ENCODE data around the gene PANX2.

PANX2 gene

DNA sequence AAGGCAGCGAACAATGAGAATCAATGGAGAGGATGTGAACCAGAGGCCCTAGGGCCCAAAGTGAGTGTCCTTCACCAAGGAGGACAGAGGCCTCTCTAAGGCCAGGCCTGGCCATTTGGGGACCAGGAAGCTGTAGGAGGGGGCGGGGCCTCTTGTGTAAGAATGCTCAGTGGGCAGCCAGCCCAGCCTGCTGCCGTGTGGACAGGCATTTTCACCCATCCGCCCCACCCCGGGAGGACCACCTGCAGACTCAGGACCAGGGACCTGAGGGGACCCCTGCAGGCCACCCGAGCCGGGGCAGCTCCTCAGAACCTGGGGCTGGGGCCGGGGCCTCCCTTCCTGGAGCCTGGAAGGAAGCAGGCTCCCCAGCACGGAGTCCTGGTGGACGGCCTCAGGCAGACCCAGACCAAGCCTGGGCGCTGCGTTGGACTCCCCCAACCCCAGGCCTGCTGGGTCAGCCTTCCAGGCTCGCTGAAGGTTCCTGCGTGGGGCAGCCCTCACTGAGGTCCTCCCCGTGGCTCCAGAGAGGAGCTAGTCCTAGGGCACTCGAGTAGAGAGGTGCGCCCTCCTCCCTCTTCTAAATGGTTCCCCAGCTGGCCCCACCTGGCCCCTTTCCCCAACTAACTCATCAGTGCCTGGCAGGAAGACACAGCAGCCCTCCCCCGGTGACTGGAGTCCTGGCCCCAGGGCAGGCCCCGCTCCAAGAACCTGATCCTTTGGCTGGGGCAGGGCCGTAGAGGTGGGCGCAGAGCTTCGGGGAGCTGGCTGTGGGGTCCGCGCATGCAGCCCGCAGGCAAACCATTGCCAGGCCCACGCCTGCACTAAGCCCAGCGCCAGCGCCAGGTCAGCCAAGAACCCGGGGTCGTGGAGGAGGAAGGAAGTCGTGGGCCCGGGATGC is 13.7 kb downstream of the PANX2 start:
- DNase-seq (ENCODE audit: low spot score) = no peak

DNA sequence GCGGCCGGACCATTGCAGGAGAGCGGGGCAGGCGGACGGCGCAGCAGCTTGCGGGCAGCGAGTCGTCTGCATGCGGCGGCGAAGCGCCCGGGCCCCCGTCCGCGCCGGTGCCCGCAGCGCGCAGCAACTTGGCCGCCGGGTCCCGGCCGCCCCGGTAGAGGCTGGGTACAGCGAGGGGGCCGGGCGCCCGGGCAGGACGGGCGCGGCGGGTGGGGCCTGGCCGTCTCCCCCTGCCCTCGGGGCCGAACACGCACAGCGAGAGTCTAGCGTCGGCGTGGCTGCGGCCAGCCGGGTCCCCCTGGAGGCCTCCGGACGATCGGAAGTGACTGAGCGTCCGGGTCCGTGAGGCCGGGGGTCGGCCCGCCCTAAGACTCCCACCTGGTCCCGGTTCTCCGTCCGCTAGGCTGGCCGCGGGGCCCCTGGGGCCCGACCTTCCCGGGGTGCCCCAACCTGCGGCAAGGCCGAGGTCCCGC is 14.4 kb downstream of the PANX2 start:
- no peak for DNase-seq (ENCODE audit: low spot score)

DNA sequence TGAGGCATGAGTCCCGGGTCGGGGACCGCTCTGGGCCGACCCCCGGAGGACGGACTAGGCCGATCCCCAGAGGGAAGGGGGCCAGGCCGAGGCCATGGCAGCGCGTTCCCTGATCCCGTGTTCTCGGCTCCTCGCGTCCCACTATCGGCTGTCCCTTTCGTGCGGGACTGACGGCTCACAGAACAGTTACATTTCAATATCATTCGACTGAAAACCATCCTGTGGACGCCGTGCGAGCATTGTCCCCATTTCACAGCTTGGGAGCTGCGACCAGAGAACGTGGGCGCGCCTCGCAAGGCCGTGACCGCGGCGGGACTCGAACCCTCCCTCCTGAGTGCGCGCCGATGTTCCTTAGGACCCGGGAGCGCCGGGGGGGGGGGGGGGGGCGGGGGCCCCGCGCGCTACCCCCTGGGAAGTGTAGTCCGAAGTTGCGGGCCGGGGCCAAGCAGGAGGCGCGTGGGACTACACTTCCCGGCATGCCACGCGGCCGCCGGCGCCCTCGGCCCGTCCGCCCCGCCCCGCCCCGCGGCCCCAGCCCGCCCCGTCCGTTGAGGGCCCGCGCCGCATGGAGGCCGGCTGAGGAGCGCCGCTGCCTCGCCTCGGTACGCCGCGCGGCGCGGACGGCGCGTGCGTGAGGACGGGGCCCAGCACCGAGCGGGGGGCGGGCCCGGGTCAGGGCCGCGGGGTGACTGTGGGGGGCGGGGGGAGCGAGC is 15.0 kb downstream of the PANX2 start, which contains the start of gene TRABD:
TSS of gene TRABD (plus strand) at position 539 of the 713 bp plus-strand sequence. CDS start 7,148 bp downstream, outside the sequence.
- DNase-seq (ENCODE audit: low spot score) = peak; percentile 90

DNA sequence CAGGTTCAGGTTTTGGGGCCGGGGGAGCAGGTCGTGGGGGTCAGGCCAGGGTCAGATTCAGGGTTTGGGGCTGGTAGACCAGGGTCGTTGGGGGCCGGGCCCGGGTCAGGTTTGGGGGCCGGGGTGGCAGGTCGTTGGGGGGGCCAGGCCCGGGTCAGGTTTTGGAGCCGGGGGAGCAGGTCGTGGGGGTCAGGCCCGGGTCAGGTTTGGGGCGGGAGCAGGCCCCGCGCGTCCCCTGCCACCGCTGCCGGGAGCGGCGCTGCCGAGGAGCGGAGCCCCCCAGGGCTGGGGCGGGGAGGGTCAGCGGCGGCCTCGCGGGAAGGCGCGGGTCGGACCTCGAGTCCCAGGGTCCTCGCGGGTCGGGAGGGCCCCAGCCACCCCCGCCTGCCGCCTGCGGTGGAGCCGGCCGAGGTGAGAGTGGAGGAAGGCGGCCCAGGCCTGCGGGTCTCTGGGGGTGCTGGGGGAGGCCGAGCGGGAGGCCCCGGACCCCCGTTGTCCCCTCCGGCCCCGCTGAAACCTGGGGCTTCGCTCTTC is 15.7 kb downstream of the PANX2 start:
- no peak for DNase-seq (ENCODE audit: low spot score)

DNA sequence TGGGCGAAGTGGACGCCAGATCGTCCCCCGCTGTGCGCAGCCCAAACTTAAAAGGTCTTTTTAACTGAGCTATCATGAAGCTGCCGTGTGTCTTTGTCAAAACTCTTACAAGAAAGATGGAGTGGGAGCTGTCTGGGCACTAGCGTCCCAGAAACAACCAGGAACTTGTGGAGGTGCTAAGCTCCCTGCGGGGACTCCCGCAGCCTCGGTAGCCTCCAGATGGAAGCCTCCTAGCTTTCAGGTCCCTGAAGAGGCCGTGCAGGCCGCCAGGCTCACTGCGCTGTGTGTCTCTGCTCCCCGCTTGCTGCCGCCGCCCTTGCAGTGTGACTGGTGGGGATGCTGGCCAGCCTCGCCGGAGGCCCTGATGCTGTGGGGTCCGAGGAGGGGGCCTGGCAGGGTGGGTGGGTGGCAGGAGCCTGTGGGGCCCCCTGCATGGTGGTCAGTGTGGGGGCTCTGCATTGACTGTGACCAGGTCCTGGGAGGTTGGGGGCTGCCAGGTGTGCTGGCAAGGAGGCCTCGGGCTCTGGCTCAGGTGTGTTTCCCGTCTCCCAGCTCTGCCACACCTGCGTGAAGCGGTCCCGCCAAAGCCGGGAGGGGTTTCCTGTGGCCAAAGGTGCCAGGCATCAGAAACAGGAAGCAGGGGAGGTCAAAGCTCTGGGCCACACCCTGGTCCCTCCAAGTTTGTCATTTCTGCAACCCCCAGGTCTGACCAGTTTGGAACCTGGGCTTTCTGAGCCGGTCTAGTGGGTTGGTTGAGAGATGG is 16.4 kb downstream of the PANX2 start:
- no peak for DNase-seq (ENCODE audit: low spot score)

DNA sequence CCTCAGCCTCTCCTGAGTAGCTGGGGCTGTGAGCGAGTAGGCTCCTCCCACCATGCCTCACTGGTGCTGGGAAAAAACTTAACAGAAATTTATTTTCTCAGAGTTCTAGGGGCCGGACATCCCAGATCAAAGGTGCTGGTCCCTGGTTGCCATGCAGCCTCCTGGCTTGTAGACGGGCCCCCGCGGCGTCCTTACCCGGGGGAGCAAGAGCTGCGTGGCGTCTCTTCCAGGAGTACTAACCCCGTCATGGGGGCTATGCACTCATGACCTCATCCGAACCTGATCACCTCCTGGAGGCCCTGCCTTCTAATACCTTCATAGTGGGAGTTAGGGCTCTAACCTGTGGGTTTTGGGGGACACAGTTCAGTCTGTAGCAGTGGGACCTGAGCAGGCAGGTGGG is 17.8 kb downstream of the PANX2 start:
- DNase-seq (ENCODE audit: low spot score) = no peak

DNA sequence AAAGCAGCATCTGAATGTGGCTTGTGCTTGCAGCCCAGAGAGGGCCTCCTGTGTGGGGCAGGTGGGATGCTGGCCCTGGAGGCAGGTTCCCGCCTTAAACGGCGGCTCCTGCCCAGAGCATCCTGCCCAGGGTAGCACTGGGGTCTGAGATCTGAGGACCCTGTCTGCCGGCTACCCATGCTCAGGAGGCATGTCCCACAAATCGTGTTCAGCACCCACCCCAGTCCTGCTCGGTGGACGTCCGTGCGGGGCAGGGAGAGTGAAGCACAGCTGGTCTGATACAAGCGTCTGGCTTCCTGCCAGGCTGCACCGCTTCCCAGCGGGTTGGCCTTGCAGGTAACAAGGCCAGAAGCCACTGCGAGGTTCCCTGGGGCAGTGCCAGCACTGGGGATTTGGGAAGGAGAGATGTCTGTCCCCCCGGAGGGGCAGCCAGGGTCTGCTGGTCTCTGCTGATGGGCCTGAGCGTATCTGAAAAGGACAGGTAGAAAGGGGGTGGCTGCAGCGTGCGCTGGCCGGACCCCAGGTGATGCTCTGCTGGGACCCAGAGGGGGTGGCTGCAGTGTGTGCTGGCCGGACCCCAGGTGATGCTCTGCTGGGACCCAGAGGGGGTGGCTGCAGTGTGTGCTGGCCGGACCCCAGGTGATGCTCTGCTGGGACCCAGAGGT is 18.8 kb downstream of the PANX2 start:
- DNase-seq (ENCODE audit: low spot score) = no peak

DNA sequence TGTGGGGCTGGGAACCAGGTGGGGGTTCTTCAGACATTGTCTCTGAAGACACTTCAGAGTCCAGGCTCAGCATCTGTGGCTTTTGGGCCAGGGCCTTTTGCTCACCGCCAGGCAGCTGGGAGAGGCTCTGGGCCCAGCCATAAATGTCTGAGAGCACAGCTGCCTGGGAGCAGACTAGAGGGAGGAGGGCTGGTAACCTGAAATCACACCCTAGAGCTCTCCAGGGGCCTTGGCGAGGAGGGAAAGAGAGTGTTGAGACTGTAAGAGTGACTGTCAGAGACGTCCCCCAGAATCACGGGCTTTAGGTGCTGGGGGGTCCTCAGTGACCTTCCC is 19.3 kb downstream of the PANX2 start:
- no peak for DNase-seq (ENCODE audit: low spot score)

DNA sequence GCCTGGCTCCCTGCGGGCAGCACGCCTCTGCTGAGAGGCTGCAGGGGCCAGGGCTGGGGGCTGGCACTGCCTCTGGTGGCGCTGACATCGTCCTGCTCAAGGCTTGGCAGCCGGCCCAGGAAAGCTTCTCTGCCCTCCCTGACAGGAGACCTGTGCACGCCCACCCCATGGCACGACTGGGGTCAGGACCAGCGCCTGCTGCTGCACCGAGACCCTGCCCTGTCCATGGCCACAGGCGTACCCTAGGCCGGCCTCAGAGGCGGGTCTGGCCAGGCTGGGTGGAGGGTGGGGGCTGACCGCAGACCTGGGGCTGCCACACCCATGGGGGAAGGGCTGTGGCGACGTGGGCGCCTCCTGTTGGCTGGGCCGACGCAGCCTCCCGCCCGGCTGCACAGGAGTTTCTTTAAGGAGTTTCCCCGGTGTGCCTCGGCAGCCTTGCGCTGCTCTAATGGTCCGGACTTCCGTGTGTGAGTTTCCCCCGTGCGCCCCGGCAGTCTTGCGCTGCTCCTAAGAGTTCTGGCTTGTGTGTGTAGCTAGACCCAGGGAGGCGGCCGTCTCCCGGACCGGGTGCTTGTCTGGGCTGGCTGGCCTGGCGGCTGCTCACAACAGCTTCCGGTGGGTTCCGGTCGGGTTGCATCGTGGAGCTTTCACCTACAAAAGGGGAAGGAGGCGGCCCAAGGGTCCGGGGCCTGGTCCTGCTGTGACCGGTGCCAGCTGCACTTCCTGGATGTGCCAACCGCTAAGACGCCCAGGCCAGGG is 19.8 kb downstream of the PANX2 start:
- peak; percentile 61 for DNase-seq (ENCODE audit: low spot score)

DNA sequence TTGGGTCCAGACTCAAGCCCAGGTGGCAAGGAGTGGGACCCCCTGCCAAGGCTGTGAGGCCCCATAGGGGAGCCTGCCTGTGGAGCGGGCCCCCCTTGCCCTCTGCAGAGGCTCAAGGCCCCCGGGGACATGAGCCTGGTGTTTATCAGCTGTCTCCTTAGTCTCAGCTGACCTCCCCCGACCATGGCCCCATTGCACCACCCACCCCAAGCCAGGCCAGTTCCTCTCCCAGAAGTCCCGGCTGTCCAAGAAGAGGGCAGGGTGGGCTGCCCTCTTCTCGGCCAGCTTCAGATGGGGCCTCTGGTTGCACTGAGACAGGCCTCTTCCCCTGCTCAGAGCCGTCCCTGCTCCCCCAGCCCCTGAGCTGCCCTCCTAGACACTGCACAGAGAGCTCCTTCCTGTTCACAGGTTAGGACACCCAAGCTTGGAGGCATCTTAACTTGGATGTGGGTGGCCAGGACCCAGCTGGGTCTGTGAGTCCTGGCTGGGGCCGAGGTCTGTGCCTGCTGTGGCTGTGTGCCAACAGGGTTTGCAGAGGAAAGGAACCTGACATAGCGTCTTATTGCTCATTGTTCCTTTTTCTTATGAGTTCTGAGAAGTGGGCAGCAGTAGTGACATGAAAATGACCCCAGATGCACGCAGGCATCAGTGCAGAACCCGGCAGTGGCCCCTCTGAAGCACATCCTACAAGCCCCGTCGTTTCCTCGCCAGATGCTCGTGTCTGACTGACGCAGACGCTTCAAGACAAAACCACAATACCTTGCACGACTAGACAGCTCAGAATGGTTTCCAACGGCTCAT is 20.6 kb downstream of the PANX2 start:
- DNase-seq (ENCODE audit: low spot score) = no peak

DNA sequence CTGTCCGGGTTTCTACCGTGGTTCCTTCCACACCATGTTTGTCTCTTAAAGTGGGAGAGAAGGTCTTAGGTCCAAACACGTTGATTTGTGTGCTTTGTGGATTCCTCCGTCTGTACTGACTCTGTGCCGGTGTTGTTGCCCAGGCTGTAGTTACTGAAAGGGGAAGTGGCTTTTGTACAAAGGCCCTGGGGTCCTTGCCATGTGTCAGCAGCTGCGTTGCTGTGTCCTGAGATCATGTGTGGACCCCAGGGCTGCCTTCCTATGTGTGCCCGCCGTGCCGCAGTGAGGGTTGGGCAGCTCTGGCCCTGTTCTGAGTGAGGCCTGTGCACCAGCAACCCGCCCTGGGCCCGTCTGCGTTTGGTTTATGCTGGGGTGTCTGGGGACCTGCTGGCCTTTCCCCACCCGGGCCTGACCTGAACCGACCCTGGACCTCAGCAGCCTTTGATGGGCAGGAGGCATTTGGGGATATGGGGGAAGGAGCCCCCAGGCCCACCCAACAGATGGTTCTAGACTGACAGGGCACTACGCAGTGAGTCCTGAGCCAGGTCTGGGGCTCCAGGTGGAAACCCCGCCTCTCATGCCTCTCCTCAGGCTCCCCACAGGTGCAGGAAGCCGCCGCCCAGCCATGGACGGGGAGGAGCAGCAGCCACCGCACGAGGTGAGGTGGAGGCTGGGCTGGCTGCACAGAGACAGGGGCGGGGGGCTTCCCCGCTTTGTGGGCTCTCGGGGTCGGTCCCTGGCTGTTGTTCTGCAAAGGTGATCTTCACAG is 22.1 kb downstream of the PANX2 start:
- DNase-seq (ENCODE audit: low spot score) = no peak

DNA sequence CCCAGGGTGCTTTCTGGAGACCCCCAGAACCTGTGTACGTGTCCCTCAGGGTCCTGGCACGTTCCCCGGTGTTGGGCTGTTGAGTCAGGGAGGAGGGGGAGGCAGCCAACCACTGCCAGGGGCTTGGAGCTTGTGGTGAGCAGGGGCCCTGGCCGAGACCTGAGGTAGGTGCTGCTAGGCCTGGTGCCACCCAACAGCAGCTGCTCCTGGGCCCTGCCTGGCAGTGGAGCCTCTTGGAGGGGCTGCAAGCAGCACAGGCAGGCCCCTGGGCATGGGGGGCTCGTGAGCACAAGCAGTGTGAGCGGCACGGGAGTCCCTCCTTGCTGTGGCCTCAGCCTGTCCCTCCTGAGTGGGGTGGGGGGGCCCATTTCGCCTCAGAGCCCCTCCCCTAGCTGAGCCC is 23.1 kb downstream of the PANX2 start:
- no peak for DNase-seq (ENCODE audit: low spot score)

DNA sequence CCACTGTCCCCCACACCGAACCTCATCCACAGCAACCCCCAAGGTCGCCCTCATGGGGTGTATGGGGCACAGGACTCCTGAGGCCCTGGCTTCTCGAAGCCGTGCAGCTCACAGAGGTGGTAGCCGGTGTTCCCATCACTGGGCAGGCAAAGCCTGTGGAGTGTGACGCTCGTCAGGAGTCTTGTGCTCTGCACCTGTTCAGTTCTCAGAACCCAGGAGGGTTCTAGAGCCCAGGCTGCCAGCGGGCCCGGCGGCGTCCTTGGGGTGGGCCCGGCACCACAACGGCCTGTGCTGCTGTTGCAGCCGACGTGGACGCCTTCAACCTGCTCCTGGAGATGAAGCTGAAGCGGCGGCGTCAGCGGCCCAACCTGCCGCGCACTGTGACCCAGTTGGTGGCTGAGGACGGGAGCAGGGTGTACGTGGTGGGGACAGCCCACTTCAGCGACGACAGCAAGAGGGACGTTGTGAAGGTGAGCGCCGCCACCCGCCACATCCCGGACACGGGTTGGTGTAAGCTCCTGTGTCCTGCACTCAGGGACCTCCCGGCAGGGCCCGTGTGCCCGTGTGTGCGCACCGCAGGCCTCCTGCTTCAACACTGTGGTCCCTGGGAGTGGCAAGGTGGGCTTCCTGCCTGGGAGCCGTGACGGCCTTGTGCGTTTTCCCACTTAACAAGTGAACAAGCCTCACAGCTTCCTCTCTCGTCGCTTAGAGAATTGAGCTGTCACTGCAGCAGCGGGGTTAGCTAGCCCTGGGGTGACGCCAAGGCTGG is 23.7 kb downstream of the PANX2 start:
- DNase-seq (ENCODE audit: low spot score) = no peak

DNA sequence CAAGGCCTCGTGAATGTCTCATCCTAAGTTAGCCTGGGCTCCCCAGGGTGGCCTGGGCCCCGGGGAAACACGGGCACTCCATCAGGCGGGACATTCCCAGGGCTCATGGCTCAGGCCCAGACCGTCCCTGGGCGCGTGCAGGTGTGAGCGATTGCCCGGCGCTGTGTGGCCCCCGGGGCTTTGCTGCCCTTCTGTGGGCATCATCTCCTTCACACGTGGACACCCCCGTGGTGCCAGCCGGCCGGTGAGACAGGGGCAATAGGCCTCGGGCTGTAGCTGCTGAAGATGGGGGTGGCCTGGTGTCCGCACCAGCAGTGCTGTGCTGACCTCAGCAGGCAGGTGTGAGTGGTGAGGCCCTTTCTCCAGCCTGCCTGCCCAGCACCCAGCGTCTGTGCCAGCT is 25.7 kb downstream of the PANX2 start:
- no peak for DNase-seq (ENCODE audit: low spot score)

DNA sequence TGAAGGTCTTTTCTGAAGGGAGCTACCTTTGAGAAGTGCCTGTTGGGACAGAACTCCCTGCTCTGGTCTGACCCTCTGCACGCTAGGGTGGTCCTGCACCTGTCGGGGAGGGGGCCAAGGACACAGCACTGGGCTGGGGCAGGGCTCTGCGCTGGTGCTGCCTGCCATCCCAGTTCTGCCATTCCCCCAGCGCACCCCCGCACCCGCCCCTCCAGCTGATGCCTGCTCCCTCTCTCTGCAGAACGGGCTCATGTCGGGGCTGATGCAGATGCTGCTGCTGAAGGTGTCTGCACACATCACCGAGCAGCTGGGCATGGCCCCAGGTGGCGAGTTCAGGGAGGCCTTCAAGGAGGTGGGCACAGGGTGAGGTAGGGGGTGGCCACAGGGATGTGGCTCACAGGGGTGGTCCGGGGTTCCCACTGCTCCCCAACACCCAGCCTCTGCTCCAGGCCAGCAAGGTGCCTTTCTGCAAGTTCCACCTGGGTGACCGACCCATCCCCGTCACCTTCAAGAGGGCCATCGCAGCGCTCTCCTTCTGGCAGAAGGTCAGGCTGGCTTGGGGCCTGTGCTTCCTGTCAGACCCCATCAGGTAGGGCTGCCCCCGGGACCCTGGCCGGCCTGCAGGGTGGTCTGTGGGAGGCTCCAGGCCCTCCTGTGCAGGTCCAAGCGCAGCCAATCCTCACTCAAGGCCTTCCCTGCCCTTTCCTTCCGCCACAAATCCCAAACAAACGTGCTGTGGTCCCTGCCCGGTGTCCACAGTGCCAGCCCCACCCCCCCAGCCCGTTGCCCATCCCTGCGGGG is 26.7 kb downstream of the PANX2 start:
- no peak for DNase-seq (ENCODE audit: low spot score)

DNA sequence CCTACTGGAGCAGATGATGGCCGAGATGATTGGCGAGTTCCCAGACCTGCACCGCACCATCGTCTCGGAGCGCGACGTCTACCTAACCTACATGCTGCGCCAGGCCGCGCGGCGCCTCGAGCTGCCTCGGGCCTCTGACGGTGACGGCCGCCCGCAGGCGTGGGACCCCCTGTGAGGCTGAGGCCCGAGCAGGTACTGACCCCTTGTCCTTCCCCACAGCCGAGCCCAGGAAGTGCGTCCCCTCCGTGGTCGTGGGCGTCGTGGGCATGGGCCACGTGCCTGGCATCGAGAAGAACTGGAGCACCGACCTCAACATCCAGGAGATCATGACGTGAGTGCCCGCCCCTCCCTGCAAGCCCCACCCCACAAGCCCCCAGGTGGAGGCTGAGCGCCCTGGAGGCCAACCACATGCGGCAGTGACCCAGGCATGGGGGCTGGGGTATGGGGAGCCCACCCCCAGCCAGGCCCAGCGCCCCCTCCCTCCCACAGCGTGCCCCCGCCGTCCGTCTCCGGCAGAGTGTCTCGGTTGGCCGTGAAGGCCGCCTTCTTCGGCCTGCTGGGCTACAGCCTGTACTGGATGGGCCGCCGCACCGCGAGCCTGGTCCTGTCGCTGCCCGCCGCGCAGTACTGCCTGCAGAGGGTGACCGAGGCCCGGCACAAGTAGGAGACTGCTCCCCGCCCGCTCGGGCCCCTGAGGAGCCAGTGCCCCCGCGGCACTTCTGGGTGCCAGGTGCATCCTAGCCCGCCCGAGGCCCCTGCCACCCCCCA is 27.5 kb downstream of the PANX2 start:
- no peak for DNase-seq (ENCODE audit: low spot score)

DNA sequence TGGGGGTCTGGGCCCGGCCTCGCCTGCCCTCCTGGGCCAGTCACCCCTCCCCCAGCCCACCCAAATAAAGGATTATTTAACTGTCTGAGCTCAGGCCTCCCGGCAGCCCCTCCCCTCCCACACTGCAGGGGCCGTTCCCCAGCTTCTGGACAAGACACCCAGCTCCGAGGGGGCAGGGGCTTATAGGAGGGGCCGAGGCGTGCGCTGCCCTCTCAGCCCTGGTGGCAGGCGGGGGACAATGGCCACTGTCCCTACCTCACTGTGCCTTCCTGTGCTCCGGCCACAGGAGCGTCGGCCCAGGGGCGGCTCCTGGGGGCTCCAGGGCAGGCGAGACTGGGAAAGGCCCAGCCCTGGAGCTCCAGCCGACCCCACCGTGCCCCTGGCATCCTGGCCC is 28.1 kb downstream of the PANX2 start:
- no peak for DNase-seq (ENCODE audit: low spot score)
